Measurements from ENCODE around the gene HOXC6. TPM values are rescaled to one million over a fixed set of nuclear protein-coding genes. Genes with fewer than 3 reads are reported as not detected.

HOXC6 gene
- total RNA-seq, 2 experiments from 2014 or later: not detected

DNA sequence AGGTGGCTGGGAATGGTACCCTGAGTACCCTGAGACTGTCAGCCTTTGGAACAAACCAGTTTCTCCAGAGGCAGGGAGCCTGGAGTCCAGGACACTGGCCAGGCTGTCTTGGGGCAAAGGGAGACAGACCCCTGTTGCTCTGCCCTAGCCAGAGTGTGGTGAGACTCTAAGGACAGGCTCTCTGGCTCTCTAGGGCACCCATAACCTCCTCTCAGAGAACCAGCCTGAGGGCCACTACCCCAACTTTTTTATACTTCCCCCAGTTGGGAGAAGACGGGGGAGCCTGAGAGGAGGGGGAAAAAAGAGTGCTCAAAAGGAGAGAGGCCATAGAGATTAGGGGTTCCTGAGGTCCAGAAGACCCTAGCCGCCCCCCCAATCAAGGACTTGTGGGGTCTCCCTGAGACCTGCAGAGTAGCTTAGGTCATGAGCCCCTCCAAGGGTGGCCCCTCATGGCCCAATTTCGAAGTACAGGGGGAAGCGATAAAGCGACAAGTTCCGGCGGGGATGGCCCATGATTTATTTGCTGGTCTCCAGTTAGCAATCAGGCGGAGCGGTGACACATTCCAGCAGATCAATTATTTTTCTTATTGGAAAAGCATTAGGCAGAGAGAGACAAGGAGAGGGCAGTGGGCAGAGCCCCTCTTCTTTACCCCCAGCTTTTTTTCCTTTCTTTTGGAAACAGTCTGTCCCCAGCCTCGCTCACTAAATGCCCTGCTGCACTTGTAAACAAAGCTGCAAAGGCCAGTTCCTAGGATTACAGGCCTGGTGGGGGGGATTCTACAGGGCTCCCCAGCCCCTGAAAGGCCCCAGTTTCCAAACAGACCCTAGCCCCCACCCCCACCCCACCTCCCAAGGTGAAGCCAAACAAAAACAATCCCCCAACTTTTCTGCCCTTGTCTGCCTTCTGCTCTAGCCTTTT, 17.9 kb upstream of the HOXC6 start:
- POLR2A ChIA-PET: no interaction called here
- Histone ChIP-seq H3K4me1 (ENCODE audit: insufficient read depth, low read length) (peaks cover 50% of the 10 kb centered on the region), H3K27ac (ENCODE audit: low read depth in 1 of 2, low read length in 2 of 2) (no peak overlapping the region), H3K9me3 (ENCODE audit: control insufficient read depth in 1 of 2, insufficient read depth in 1 of 2, low read length in 2 of 2) (peaks cover 0 to 43% of the 10 kb centered on the region in 2 experiments), H3K36me3 (ENCODE audit: insufficient read depth, low read length) (no peaks in the 10 kb centered on the region), H3K27me3 (ENCODE audit: control insufficient read depth in 1 of 2, insufficient read depth in 2 of 2, low read length in 2 of 2) (peaks cover 93 to 97% of the 10 kb centered on the region in 2 experiments), H3K4me3 (ENCODE audit: low read length) (no peak overlapping the region)
- DNase-seq (no peak), ATAC-seq (ENCODE audit: poor library complexity) (no peak)
- Mint-ChIP-seq H3K4me3 (no peak overlapping the region), H3K36me3 (ENCODE audit: low read depth) (no peaks in the 10 kb centered on the region), H3K27me3 (peaks cover 100% of the 10 kb centered on the region), H3K9me3 (no peaks in the 10 kb centered on the region), H3K27ac (no peak overlapping the region), H3K4me1 (ENCODE audit: low read depth) (peaks cover 52% of the 10 kb centered on the region)
- CTCF ChIA-PET: interaction anchor here (0.9 to 5.6 kb wide), 2 partner anchors 191 to 197 kb away, joined by 4 to 40 read pairs; no protein-coding TSS in a partner anchor
- intact Hi-C loops (cut with DNase I, micrococcal nuclease): no loop called here
- TF ChIP-seq, protein P1, sequence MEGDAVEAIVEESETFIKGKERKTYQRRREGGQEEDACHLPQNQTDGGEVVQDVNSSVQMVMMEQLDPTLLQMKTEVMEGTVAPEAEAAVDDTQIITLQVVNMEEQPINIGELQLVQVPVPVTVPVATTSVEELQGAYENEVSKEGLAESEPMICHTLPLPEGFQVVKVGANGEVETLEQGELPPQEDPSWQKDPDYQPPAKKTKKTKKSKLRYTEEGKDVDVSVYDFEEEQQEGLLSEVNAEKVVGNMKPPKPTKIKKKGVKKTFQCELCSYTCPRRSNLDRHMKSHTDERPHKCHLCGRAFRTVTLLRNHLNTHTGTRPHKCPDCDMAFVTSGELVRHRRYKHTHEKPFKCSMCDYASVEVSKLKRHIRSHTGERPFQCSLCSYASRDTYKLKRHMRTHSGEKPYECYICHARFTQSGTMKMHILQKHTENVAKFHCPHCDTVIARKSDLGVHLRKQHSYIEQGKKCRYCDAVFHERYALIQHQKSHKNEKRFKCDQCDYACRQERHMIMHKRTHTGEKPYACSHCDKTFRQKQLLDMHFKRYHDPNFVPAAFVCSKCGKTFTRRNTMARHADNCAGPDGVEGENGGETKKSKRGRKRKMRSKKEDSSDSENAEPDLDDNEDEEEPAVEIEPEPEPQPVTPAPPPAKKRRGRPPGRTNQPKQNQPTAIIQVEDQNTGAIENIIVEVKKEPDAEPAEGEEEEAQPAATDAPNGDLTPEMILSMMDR (IDR thresholded peaks at IDR 0.05): no peak

DNA sequence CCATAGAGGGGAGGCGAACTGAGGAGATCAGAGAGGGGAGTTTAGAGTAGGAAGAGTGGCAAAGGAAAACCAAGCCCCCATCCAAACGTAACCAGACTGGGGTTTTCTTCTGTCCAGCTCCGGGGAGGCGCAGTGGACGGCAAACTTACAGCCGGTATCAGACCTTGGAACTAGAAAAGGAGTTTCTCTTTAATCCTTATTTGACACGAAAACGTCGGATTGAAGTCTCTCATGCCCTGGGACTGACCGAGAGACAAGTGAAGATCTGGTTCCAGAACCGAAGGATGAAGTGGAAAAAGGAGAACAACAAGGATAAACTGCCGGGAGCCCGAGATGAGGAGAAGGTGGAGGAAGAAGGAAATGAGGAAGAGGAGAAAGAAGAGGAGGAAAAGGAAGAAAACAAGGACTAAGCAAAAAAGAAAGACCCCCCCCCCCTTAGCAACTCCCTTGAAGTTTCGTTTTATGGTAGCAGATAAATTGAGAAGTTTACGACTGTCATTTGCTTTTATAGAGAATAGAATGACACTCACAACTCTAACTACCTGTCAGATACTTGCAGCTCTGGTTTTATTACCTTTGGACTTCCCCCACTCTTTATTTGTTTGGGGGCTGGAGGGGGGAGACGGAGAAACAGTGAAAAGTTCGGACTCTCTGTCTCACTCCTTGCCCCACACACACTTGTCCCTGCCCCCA, 17.1 kb upstream of the HOXC6 start:
- Mint-ChIP-seq H3K9me3 (no peaks in the 10 kb centered on the region), H3K4me1 (ENCODE audit: low read depth) (peaks cover 50% of the 10 kb centered on the region), H3K36me3 (ENCODE audit: low read depth) (no peaks in the 10 kb centered on the region), H3K27me3 (peaks cover 100% of the 10 kb centered on the region), H3K4me3 (no peak overlapping the region), H3K27ac (no peak overlapping the region)
- Histone ChIP-seq H3K27ac (ENCODE audit: low read depth in 1 of 2, low read length in 2 of 2) (no peak overlapping the region), H3K4me1 (ENCODE audit: insufficient read depth, low read length) (peaks cover 45% of the 10 kb centered on the region), H3K27me3 (ENCODE audit: control insufficient read depth in 1 of 2, insufficient read depth in 2 of 2, low read length in 2 of 2) (peaks cover 94 to 97% of the 10 kb centered on the region in 2 experiments), H3K4me3 (ENCODE audit: low read length) (no peak overlapping the region), H3K9me3 (ENCODE audit: control insufficient read depth in 1 of 2, insufficient read depth in 1 of 2, low read length in 2 of 2) (peaks cover 0 to 37% of the 10 kb centered on the region in 2 experiments), H3K36me3 (ENCODE audit: insufficient read depth, low read length) (no peaks in the 10 kb centered on the region)
- POLR2A ChIA-PET: interaction anchor here (0.7 kb wide), 1 partner anchor 22 kb away, joined by 4 read pairs; the partner anchor contains the start of gene HOXC5
- intact Hi-C loops (cut with DNase I, micrococcal nuclease): no loop called here
- ATAC-seq (ENCODE audit: poor library complexity) (no peak), DNase-seq (no peak)
- TF ChIP-seq, protein P1 (IDR thresholded peaks at IDR 0.05): no peak
- CTCF ChIA-PET: interaction anchor here (0.9 to 5.6 kb wide), 2 partner anchors 190 to 196 kb away, joined by 4 to 40 read pairs; no protein-coding TSS in a partner anchor

DNA sequence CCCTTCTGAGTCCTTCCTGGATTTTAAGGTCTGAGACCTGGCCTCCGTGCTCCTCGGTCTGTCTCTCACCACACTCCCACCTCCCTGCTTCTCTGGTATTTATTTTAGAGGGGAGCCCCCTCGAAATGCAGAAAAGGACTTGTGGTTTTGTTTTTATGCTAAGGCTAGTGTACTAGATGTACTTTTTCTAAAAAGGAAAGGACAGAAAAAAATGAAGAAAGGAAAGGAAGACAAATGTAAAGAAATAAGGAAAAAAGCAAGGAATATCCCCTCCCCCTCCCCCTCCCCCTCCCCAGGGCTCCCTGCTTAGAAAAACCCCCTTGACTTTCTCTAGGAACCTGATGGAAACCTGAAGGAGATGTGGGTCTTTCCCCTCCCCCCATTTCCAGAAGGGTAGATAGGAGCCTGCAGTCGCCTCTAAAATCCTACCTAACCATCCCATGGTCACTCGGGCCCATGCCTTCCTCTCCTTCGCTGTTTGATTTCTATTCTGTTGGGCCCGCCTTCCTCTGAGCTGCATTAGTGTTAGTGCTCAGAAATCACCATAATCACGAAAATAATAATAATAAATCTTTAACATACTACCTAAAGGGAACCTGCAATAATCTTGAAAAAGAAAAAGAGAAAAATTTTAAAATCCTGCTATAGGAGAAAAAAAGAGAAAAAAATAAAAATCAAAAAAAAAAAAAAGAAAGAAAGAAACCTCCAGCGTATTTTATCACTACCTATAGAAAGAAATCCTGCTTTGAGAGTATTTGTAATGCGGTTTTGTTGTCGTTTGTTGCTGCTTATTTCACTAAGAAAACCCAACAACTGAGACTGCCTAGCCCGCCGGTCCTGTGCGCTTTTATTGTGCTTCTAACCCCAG, 16.3 kb upstream of the HOXC6 start:
- Histone ChIP-seq H3K27me3 (ENCODE audit: control insufficient read depth in 1 of 2, insufficient read depth in 2 of 2, low read length in 2 of 2) (peaks cover 93% of the 10 kb centered on the region in 2 experiments), H3K27ac (ENCODE audit: low read depth in 1 of 2, low read length in 2 of 2) (no peak overlapping the region), H3K4me1 (ENCODE audit: insufficient read depth, low read length) (peaks cover 44% of the 10 kb centered on the region), H3K36me3 (ENCODE audit: insufficient read depth, low read length) (no peaks in the 10 kb centered on the region), H3K9me3 (ENCODE audit: control insufficient read depth in 1 of 2, insufficient read depth in 1 of 2, low read length in 2 of 2) (peaks cover 0 to 29% of the 10 kb centered on the region in 2 experiments), H3K4me3 (ENCODE audit: low read length) (no peak overlapping the region)
- Mint-ChIP-seq H3K4me1 (ENCODE audit: low read depth) (peaks cover 45% of the 10 kb centered on the region), H3K9me3 (no peaks in the 10 kb centered on the region), H3K27ac (no peak overlapping the region), H3K36me3 (ENCODE audit: low read depth) (no peaks in the 10 kb centered on the region), H3K4me3 (no peak overlapping the region), H3K27me3 (peaks cover 100% of the 10 kb centered on the region)
- ATAC-seq (ENCODE audit: poor library complexity) (no peak), DNase-seq (no peak)
- ChIA-PET CTCF (interaction anchor here (1.7 kb wide), 1 partner anchor 189 kb away, joined by 6 read pairs; no protein-coding TSS in a partner anchor), POLR2A (interaction anchor here (0.7 kb wide), 1 partner anchor 21 kb away, joined by 4 read pairs; the partner anchor contains the start of gene HOXC5)
- intact Hi-C loops (cut with DNase I, micrococcal nuclease): no loop called here
- TF ChIP-seq, protein P1 (IDR thresholded peaks at IDR 0.05): no peak

Data from CD4-positive, alpha-beta T cell (primary cell).